ENCODE results near the gene NFS1. TPM values are rescaled to one million over a fixed set of nuclear protein-coding genes. Genes with fewer than 3 reads are reported as not detected.

NFS1 gene
- total RNA-seq, 1 experiment from 2014 or later = 75.8 TPM

DNA sequence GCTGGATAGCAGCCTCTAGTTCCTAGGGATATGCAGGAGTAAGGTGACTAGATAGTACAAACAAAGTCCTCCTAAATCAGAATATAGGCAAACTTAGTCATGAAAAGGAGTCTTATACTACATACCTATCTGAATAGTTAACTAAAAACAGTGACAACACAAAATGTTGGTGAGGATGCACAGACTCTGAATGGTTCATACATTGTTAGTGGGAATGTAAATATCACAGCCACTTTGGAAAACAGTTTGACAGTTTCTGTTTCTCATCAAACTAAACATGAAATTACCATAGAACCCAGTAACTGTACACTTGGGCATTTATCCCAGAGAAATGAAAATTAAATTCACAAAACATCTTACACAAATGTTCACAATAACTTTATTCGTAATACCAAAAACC is 17.2 kb downstream of the NFS1 start:
- Histone ChIP-seq H3K27ac (ENCODE audit: low read length) (no peak overlapping the region), H3K27me3 (ENCODE audit: low read length) (no peaks in the 10 kb centered on the region), H3K9me2 (replicated peaks; ENCODE audit: low read length) (no peaks in the 10 kb centered on the region), H3K4me2 (ENCODE audit: low read length) (no peak overlapping the region), H3K9ac (ENCODE audit: low read length) (no peak overlapping the region), H3F3A (ENCODE audit: low read length, unreplicated experiment) (no peaks in the 10 kb centered on the region), H3K36me3 (ENCODE audit: low read depth, low read length) (0 out of 2 replicates have a peak, but pooled peaks cover under 1% of the 10 kb centered on the region), H3K4me3 (ENCODE audit: low read length) (no peak overlapping the region), H3K4me1 (ENCODE audit: insufficient read depth, low read length) (no peaks in the 10 kb centered on the region), H4K20me1 (ENCODE audit: low read length) (no peaks in the 10 kb centered on the region), H3K9me3 (ENCODE audit: low read length) (no peaks in the 10 kb centered on the region), H2AFZ (ENCODE audit: low read length) (no peak overlapping the region), H3K79me2 (ENCODE audit: low read length) (no peaks in the 10 kb centered on the region)
- BruUV-seq (replicated peaks) = no TSS peak
- no peak for ATAC-seq
- TF ChIP-seq EZH2 (IDR thresholded peaks at IDR 0.05; ENCODE audit: low read length, unreplicated experiment) (no peak), EZH2phosphoT487 (IDR thresholded peaks at IDR 0.05; ENCODE audit: borderline replicate concordance, low read length) (no peak)
- TF ChIP-seq, protein P1, sequence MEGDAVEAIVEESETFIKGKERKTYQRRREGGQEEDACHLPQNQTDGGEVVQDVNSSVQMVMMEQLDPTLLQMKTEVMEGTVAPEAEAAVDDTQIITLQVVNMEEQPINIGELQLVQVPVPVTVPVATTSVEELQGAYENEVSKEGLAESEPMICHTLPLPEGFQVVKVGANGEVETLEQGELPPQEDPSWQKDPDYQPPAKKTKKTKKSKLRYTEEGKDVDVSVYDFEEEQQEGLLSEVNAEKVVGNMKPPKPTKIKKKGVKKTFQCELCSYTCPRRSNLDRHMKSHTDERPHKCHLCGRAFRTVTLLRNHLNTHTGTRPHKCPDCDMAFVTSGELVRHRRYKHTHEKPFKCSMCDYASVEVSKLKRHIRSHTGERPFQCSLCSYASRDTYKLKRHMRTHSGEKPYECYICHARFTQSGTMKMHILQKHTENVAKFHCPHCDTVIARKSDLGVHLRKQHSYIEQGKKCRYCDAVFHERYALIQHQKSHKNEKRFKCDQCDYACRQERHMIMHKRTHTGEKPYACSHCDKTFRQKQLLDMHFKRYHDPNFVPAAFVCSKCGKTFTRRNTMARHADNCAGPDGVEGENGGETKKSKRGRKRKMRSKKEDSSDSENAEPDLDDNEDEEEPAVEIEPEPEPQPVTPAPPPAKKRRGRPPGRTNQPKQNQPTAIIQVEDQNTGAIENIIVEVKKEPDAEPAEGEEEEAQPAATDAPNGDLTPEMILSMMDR (conservative IDR thresholded peaks at IDR 0.05; ENCODE audit: low read depth, low read length) = no peak
- no peak for DNase-seq
- POLR2A ChIA-PET (ENCODE audit: unreplicated experiment) = no interaction called here
- CTCF ChIA-PET = no interaction called here
- intact Hi-C loops (cut with micrococcal nuclease) = no loop called here

DNA sequence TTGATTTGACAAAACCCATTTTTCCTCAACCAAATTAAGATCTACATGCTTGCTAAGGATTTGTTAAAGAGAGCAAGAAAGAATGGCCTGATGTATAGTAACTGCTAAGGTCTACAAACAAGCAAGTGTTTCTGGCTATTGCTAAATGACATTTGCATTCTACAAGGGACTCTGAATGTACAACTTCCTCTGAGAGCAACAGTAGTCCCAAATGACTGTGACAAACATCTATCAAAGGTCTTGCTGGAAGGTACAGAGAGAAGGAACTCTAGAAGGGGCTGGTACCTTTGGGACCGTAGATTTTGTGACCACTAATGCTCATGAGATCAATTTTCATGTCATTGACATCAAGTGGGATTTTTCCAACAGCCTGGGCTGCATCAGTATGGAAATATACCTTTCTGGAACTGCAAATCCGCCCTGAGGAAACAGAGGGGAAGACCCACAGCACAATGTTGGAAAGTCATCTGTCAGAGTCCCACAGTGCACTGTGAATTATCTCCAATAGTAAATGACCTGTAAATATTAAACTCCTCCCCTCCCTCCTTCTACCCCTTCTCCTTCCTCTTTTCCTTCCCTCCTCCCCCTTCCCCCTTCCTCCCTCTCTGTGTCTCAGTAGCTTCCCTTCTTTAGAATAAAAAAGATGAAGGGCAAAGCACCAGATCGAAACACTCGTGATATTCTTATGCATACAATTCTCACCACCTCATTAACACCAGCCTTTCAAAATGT is 18.5 kb downstream of the NFS1 start:
- H3K27ac ChIP-seq (ENCODE audit: low read length) = no peak overlapping the region
- no TSS peak for BruUV-seq (replicated peaks)
- no peaks in the 10 kb centered on the region for H4K20me1 ChIP-seq (ENCODE audit: low read length)
- no peaks in the 10 kb centered on the region for H3K27me3 ChIP-seq (ENCODE audit: low read length)
- no peak overlapping the region for H3K9ac ChIP-seq (ENCODE audit: low read length)
- no peak for TF ChIP-seq EZH2phosphoT487 (IDR thresholded peaks at IDR 0.05; ENCODE audit: borderline replicate concordance, low read length)
- no peak for TF ChIP-seq EZH2 (IDR thresholded peaks at IDR 0.05; ENCODE audit: low read length, unreplicated experiment)
- TF ChIP-seq, protein P1 (conservative IDR thresholded peaks at IDR 0.05; ENCODE audit: low read depth, low read length) = no peak
- H3K9me2 ChIP-seq (replicated peaks; ENCODE audit: low read length) = no peaks in the 10 kb centered on the region
- H3K4me3 ChIP-seq (ENCODE audit: low read length) = no peak overlapping the region
- no peaks in the 10 kb centered on the region for H3K36me3 ChIP-seq (ENCODE audit: low read depth, low read length)
- no peaks in the 10 kb centered on the region for H3K79me2 ChIP-seq (ENCODE audit: low read length)
- ChIA-PET CTCF (no interaction called here), POLR2A (ENCODE audit: unreplicated experiment) (no interaction called here)
- DNase-seq (no peak), ATAC-seq (no peak)
- H3K4me1 ChIP-seq (ENCODE audit: insufficient read depth, low read length) = no peaks in the 10 kb centered on the region
- H3F3A ChIP-seq (ENCODE audit: low read length, unreplicated experiment) = no peaks in the 10 kb centered on the region
- H2AFZ ChIP-seq (ENCODE audit: low read length) = no peak overlapping the region
- no peak overlapping the region for H3K4me2 ChIP-seq (ENCODE audit: low read length)
- intact Hi-C loops (cut with micrococcal nuclease) = no loop called here
- no peaks in the 10 kb centered on the region for H3K9me3 ChIP-seq (ENCODE audit: low read length)

DNA sequence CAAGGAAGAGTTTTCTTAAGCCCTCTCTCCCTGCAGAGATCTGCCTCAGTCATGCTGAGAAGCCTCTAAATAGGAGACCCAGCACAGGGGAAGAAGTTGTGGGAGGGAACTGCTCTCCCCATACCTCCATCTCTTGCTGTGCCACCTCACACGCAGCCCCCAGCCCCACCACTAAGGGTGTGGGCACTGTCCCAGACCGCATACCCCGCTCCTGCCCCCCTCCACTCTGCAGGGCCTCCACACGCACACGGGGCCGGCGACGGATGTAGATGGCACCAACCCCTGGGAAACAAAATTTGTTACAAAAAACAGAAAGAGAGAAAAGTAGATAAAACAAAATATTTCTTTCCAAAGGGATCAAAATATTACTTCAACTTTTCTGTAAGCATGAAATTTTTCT is 24.2 kb downstream of the NFS1 start:
- Histone ChIP-seq H3K9ac (ENCODE audit: low read length) (no peak overlapping the region), H3K27ac (ENCODE audit: low read length) (no peak overlapping the region), H3K4me2 (ENCODE audit: low read length) (no peak overlapping the region), H3F3A (ENCODE audit: low read length, unreplicated experiment) (no peaks in the 10 kb centered on the region), H4K20me1 (ENCODE audit: low read length) (no peaks in the 10 kb centered on the region), H3K4me3 (ENCODE audit: low read length) (no peak overlapping the region), H3K9me3 (ENCODE audit: low read length) (no peaks in the 10 kb centered on the region), H3K9me2 (replicated peaks; ENCODE audit: low read length) (no peaks in the 10 kb centered on the region), H3K4me1 (ENCODE audit: insufficient read depth, low read length) (no peaks in the 10 kb centered on the region), H3K36me3 (ENCODE audit: low read depth, low read length) (peaks cover 7% of the 10 kb centered on the region; the same call in 1 of the 2 replicates), H3K79me2 (ENCODE audit: low read length) (no peaks in the 10 kb centered on the region), H3K27me3 (ENCODE audit: low read length) (no peaks in the 10 kb centered on the region), H2AFZ (ENCODE audit: low read length) (no peak overlapping the region)
- DNase-seq (no peak), ATAC-seq (no peak)
- POLR2A ChIA-PET (ENCODE audit: unreplicated experiment) = no interaction called here
- no TSS peak for BruUV-seq (replicated peaks)
- CTCF ChIA-PET = no interaction called here
- intact Hi-C loops (cut with micrococcal nuclease) = no loop called here
- TF ChIP-seq EZH2phosphoT487 (IDR thresholded peaks at IDR 0.05; ENCODE audit: borderline replicate concordance, low read length) = no peak
- TF ChIP-seq, protein P1 (conservative IDR thresholded peaks at IDR 0.05; ENCODE audit: low read depth, low read length) = no peak
- no peak for TF ChIP-seq EZH2 (IDR thresholded peaks at IDR 0.05; ENCODE audit: low read length, unreplicated experiment)

Data from PC-3 (cell line).